ENCODE data around the gene TBC1D22A.

DNA sequence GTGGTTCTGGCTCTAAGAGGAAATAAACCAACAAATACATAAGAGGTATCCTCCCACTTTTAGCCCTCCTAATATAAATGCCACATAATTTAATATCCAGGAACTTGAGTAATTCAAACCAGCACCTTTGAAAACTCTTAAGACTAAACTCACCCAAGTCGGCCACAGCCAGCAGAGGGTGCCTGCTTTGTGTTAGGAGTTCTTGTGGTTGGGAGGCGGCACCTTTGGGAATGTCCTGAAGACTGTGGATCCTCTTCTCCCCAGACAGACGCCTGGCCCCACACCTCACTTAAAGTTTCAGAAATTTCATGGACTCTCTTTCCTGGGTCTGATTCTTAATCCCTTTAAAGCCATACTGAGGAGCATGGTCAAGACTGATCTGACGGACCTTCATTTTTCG is 169.0 kb downstream of the TBC1D22A start:
- TF ChIP-seq, protein P1, sequence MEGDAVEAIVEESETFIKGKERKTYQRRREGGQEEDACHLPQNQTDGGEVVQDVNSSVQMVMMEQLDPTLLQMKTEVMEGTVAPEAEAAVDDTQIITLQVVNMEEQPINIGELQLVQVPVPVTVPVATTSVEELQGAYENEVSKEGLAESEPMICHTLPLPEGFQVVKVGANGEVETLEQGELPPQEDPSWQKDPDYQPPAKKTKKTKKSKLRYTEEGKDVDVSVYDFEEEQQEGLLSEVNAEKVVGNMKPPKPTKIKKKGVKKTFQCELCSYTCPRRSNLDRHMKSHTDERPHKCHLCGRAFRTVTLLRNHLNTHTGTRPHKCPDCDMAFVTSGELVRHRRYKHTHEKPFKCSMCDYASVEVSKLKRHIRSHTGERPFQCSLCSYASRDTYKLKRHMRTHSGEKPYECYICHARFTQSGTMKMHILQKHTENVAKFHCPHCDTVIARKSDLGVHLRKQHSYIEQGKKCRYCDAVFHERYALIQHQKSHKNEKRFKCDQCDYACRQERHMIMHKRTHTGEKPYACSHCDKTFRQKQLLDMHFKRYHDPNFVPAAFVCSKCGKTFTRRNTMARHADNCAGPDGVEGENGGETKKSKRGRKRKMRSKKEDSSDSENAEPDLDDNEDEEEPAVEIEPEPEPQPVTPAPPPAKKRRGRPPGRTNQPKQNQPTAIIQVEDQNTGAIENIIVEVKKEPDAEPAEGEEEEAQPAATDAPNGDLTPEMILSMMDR (conservative IDR thresholded peaks at IDR 0.05; ENCODE audit: low read depth, low read length) = peak; percentile 42; the same call in 1 of the 2 replicates
- no peak for TF ChIP-seq EZH2 (IDR thresholded peaks at IDR 0.05; ENCODE audit: low read length, unreplicated experiment)
- no peak for TF ChIP-seq EZH2phosphoT487 (IDR thresholded peaks at IDR 0.05; ENCODE audit: borderline replicate concordance, low read length)

Measured in PC-3 (cell line).